Stimulated activated CD4-positive, alpha-beta T cell treated with anti-CD3 and anti-CD28 coated beads, Interleukin-4, amount 100 ng/mL, for 24 hours (primary cell): Measurements from ENCODE around the gene MLXIP.
"Not testable (repeated sequence)": the region's sequence is repeated elsewhere in the genome, so short reads cannot be mapped to it uniquely, and the experiment has no call there.

Source experiments
- DNase-seq: peaks from one replicate; pipeline ENCODE4 v3.0.0-alpha.2; 2020

The MLXIP gene

GRCh38 chr12:122054842-122055520 is 23.6 kb upstream of the MLXIP start:
- DNase-seq, result no peak

- not testable (repeated sequence) for DNase-seq
Measured at GRCh38 chr12:122056406-122056805, 22.1 kb upstream of the MLXIP start.

- DNase-seq, result no peak
Measured at GRCh38 chr12:122057007-122057735, 21.4 kb upstream of the MLXIP start.

GRCh38 chr12:122057769-122058168 is 20.8 kb upstream of the MLXIP start:
- no peak for DNase-seq

- no peak for DNase-seq
Measured at GRCh38 chr12:122058549-122059149, 19.9 kb upstream of the MLXIP start.

GRCh38 chr12:122059203-122059960 is 19.2 kb upstream of the MLXIP start:
- DNase-seq, result no peak

GRCh38 chr12:122060081-122060501 is 18.5 kb upstream of the MLXIP start:
- DNase-seq, result no peak

GRCh38 chr12:122061253-122061652 is 17.3 kb upstream of the MLXIP start:
- no peak for DNase-seq

GRCh38 chr12:122062832-122063693 is 15.5 kb upstream of the MLXIP start:
- no peak for DNase-seq

GRCh38 chr12:122063694-122064024 is 14.9 kb upstream of the MLXIP start:
- DNase-seq, result no peak

- peak; percentile 54 for DNase-seq
Measured at GRCh38 chr12:122064025-122064777, 14.4 kb upstream of the MLXIP start.

GRCh38 chr12:122064780-122065588 is 13.6 kb upstream of the MLXIP start:
- DNase-seq, result no peak

- DNase-seq, result no peak
Measured at GRCh38 chr12:122067548-122067947, 11.0 kb upstream of the MLXIP start.

GRCh38 chr12:122067966-122068365 is 10.6 kb upstream of the MLXIP start:
- peak; percentile 20 for DNase-seq

GRCh38 chr12:122072031-122072970 is 6.3 kb upstream of the MLXIP start:
- no peak for DNase-seq

- no peak for DNase-seq
Measured at GRCh38 chr12:122073815-122074214, 4.7 kb upstream of the MLXIP start.

- DNase-seq, result no peak
Measured at GRCh38 chr12:122076743-122077495, 1.6 kb upstream of the MLXIP start.

GRCh38 chr12:122079033-122079531 is 526 bp downstream of the MLXIP start:
- DNase-seq, result no peak
